ENCODE data around the gene FRMPD1. TPM values are rescaled to one million over a fixed set of nuclear protein-coding genes. Genes with fewer than 3 reads are reported as not detected.

Gene FRMPD1
- total RNA-seq, 1 experiment from 2014 or later = not detected

- Mint-ChIP-seq H3K4me3 (ENCODE audit: low read depth, unreplicated experiment) (no peak overlapping the region), H3K36me3 (ENCODE audit: insufficient read depth, unreplicated experiment) (no peaks in the 10 kb centered on the region)
Observed at GRCh38 chr9:37706290-37706689, 55.5 kb downstream of the FRMPD1 start.

GRCh38 chr9:37707748-37708147, 57.0 kb downstream of the FRMPD1 start:
- DNase-seq = no peak
- BruUV-seq (replicated peaks) = no TSS peak
- Mint-ChIP-seq H3K9me3 (ENCODE audit: low read depth, unreplicated experiment) (no peaks in the 10 kb centered on the region), H3K4me3 (ENCODE audit: low read depth, unreplicated experiment) (no peak overlapping the region), H3K27ac (ENCODE audit: unreplicated experiment) (no peak overlapping the region), H3K4me1 (ENCODE audit: low read depth, unreplicated experiment) (no peaks in the 10 kb centered on the region), H3K36me3 (ENCODE audit: insufficient read depth, unreplicated experiment) (no peaks in the 10 kb centered on the region), H3K27me3 (ENCODE audit: unreplicated experiment) (peaks cover 14% of the 10 kb centered on the region)
- CTCF ChIA-PET = no interaction called here
- TF ChIP-seq, protein P1, sequence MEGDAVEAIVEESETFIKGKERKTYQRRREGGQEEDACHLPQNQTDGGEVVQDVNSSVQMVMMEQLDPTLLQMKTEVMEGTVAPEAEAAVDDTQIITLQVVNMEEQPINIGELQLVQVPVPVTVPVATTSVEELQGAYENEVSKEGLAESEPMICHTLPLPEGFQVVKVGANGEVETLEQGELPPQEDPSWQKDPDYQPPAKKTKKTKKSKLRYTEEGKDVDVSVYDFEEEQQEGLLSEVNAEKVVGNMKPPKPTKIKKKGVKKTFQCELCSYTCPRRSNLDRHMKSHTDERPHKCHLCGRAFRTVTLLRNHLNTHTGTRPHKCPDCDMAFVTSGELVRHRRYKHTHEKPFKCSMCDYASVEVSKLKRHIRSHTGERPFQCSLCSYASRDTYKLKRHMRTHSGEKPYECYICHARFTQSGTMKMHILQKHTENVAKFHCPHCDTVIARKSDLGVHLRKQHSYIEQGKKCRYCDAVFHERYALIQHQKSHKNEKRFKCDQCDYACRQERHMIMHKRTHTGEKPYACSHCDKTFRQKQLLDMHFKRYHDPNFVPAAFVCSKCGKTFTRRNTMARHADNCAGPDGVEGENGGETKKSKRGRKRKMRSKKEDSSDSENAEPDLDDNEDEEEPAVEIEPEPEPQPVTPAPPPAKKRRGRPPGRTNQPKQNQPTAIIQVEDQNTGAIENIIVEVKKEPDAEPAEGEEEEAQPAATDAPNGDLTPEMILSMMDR (IDR thresholded peaks at IDR 0.05; ENCODE audit: unreplicated experiment) = no peak
- intact Hi-C loops (cut with micrococcal nuclease; ENCODE audit: unreplicated experiment) = no loop called here

More at GRCh38 chr9:37706290-37706689, 55.5 kb downstream of the FRMPD1 start:
- TF ChIP-seq, protein P1 (IDR thresholded peaks at IDR 0.05; ENCODE audit: unreplicated experiment) = no peak
- DNase-seq = no peak
- H3K4me1 Mint-ChIP-seq (ENCODE audit: low read depth, unreplicated experiment) = no peaks in the 10 kb centered on the region
- BruUV-seq (replicated peaks) = no TSS peak
- CTCF ChIA-PET = no interaction called here
- intact Hi-C loops (cut with micrococcal nuclease; ENCODE audit: unreplicated experiment) = no loop called here
- H3K9me3 Mint-ChIP-seq (ENCODE audit: low read depth, unreplicated experiment) = no peaks in the 10 kb centered on the region
- H3K27me3 Mint-ChIP-seq (ENCODE audit: unreplicated experiment) = peaks cover 25% of the 10 kb centered on the region
- no peak overlapping the region for H3K27ac Mint-ChIP-seq (ENCODE audit: unreplicated experiment)

DNA sequence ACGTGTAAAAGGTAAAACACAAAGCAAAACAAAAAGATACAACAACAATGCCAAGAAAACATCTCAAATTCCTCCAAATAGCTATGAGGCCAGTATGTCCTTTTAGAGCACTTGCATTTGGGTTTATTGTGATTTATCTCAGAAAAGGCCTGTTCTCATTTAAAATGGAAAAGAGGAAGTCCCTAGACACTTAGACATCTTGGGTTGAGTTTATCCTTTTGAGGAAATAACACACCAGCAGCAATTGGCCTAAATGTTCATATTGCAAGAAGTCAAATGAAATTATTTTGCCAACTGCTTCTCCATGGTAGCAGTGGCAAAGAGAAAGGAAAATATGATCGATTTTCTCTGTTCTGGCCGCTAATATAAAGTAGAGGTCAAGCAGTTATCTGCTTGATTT, 59.3 kb downstream of the FRMPD1 start:
- Mint-ChIP-seq H3K4me3 (ENCODE audit: low read depth, unreplicated experiment) (no peak overlapping the region), H3K27ac (ENCODE audit: unreplicated experiment) (no peak overlapping the region), H3K4me1 (ENCODE audit: low read depth, unreplicated experiment) (no peaks in the 10 kb centered on the region), H3K9me3 (ENCODE audit: low read depth, unreplicated experiment) (no peaks in the 10 kb centered on the region), H3K27me3 (ENCODE audit: unreplicated experiment) (peaks cover 14% of the 10 kb centered on the region), H3K36me3 (ENCODE audit: insufficient read depth, unreplicated experiment) (no peaks in the 10 kb centered on the region)
- no TSS peak for BruUV-seq (replicated peaks)
- intact Hi-C loops (cut with micrococcal nuclease; ENCODE audit: unreplicated experiment) = no loop called here
- CTCF ChIA-PET = no interaction called here
- DNase-seq = no peak
- TF ChIP-seq, protein P1 (IDR thresholded peaks at IDR 0.05; ENCODE audit: unreplicated experiment) = no peak

GRCh38 chr9:37715260-37715659, 64.5 kb downstream of the FRMPD1 start:
- TF ChIP-seq, protein P1 (IDR thresholded peaks at IDR 0.05; ENCODE audit: unreplicated experiment) = no peak
- Mint-ChIP-seq H3K36me3 (ENCODE audit: insufficient read depth, unreplicated experiment) (no peaks in the 10 kb centered on the region), H3K4me1 (ENCODE audit: low read depth, unreplicated experiment) (no peaks in the 10 kb centered on the region), H3K27ac (ENCODE audit: unreplicated experiment) (no peak overlapping the region), H3K4me3 (ENCODE audit: low read depth, unreplicated experiment) (no peak overlapping the region), H3K27me3 (ENCODE audit: unreplicated experiment) (no peaks in the 10 kb centered on the region), H3K9me3 (ENCODE audit: low read depth, unreplicated experiment) (no peaks in the 10 kb centered on the region)
- intact Hi-C loops (cut with micrococcal nuclease; ENCODE audit: unreplicated experiment) = no loop called here
- no TSS peak for BruUV-seq (replicated peaks)
- DNase-seq = no peak
- CTCF ChIA-PET = no interaction called here

Data from Calu3 (cell line).